Esophagus muscularis mucosa (tissue), 4 donors: ENCODE measurements around the gene ZIC2. TPM values are rescaled to one million over a fixed set of nuclear protein-coding genes. Genes with fewer than 3 reads are reported as not detected.
"Not testable (repeated sequence)": the region's sequence is repeated elsewhere in the genome, so short reads cannot be mapped to it uniquely, and the experiment has no call there.

ENCODE experiments used
- DNase-seq: peaks from one replicate; pipeline ENCODE4 v3.0.0-alpha.2; 2017; ENCODE audit errors: extremely low spot score
- H3K27ac ChIP-seq, 4 donors: fragments of 200-600 bp; sonication (generic); replicated peaks in 1 of 4; 1 replicate in 3 of 4; 2 replicates in 1 of 4; pipeline ENCODE4 v1.5.1; 2016 to 2019; ENCODE audit warnings: mild to moderate bottlenecking in 1 of 4
- H3K27me3 ChIP-seq, 4 donors: fragments of 200-600 bp; sonication (generic); one replicate each; pipeline versions ENCODE4 v1.5.1 to v1.6.0; 2016 to 2019
- H3K36me3 ChIP-seq, 4 donors: fragments of 200-600 bp; sonication (generic); one replicate each; pipeline ENCODE4 v1.5.1; 2016 to 2019
- H3K4me1 ChIP-seq, 4 donors: fragments of 200-600 bp; sonication (generic); one replicate each; pipeline ENCODE4 v1.5.1; 2016 to 2019
- H3K4me3 ChIP-seq, 4 donors: fragments of 200-600 bp; sonication (generic); 1 replicate in 2 of 4; 2 replicates in 2 of 4; pipeline ENCODE4 v1.5.1; 2016 to 2019; ENCODE audit warnings: mild to moderate bottlenecking in 4 of 4, moderate library complexity in 1 of 4
- H3K9me3 ChIP-seq, 4 donors: fragments of 200-600 bp; sonication (generic); 1 replicate in 3 of 4; 2 replicates in 1 of 4; pipeline ENCODE4 v1.5.1; 2016 to 2019
- EP300 ChIP-seq: sonication (generic); formaldehyde crosslinking; IDR thresholded peaks from one replicate; pipeline ENCODE4 v1.6.1; 2017; ENCODE audit warnings: antibody characterized with exemption
- POLR2A ChIP-seq: fragments of 450-650 bp; IDR thresholded peaks from one replicate; pipeline ENCODE4 v1.6.1; 2017; ENCODE audit warnings: antibody characterized with exemption, moderate library complexity, mild to moderate bottlenecking, low read depth
- POLR2AphosphoS5 ChIP-seq, 2 donors: sonication (generic); formaldehyde crosslinking; IDR thresholded peaks; one replicate each; pipeline ENCODE4 v1.6.1; 2017; ENCODE audit warnings: antibody characterized with exemption in 2 of 2
- WGBS: methylation state at CpG from one replicate; pipeline ENCODE4 v1.1.5; 2018; 5-methylcytosine and 5-hydroxymethylcytosine counted together
- intact Hi-C: fragments of 100-400 bp; cut with DNase I; formaldehyde crosslinking; loops from one replicate; pipeline ENCODE4 v1.15.1; 2023
- total RNA-seq, 4 donors: library from RNA; depleted of rRNA; stranded (reverse); fragments of >200 nt; gene quantifications; one replicate each; pipeline versions ENCODE4 v1.1.0 to v1.2.1, GENCODE V29; 2016
- TF ChIP-seq, protein P1 (sequence below), 3 experiments: fragments of 200-600 bp in 2 of 3; fragments of 450-650 bp in 1 of 3; sonication (generic) in 2 of 3; IDR thresholded peaks; one replicate each; pipeline ENCODE4 v1.5.1; 2017 to 2019; ENCODE audit warnings: antibody characterized with exemption in 3 of 3, mild to moderate bottlenecking in 2 of 3, moderate library complexity in 1 of 3

The ZIC2 gene
- total RNA-seq, 4 donors from 2014 or later, result not detected

DNA sequence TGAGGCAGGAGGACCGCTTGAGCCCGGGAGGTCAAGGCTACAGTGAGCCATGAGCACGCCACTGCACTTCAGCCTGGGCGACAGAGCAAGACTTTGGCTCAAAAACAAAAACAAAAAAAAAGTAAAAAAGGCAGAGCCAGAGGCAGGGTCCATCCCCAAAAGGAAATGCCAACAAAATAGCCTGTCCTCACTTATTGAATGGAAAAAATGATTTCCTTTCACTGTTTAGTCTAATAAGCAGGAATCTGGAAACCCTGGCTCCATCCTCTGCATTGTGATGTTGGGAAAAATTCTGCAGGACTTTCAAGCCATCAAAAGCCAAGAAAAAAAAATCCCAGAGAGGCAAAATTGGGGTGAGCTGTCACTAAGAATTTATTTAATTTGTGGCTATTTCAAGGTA lies 33.2 kb upstream of the ZIC2 start:
- H3K4me1 ChIP-seq, result no peaks in the 10 kb centered on the region
- no peaks in the 10 kb centered on the region for H3K36me3 ChIP-seq
- 77% methylated on average over 4 of the region's 4 CpGs for WGBS
- no peak overlapping the region for H3K27ac ChIP-seq
- H3K4me3 ChIP-seq, result no peak overlapping the region
- intact Hi-C loops, result no loop called here
- DNase-seq, result no peak
- no peaks in the 10 kb centered on the region for H3K9me3 ChIP-seq
- TF ChIP-seq EP300 (no peak), POLR2A (no peak), POLR2AphosphoS5 (IDR thresholded peaks at IDR 0.05) (no peak)
- TF ChIP-seq, protein P1, sequence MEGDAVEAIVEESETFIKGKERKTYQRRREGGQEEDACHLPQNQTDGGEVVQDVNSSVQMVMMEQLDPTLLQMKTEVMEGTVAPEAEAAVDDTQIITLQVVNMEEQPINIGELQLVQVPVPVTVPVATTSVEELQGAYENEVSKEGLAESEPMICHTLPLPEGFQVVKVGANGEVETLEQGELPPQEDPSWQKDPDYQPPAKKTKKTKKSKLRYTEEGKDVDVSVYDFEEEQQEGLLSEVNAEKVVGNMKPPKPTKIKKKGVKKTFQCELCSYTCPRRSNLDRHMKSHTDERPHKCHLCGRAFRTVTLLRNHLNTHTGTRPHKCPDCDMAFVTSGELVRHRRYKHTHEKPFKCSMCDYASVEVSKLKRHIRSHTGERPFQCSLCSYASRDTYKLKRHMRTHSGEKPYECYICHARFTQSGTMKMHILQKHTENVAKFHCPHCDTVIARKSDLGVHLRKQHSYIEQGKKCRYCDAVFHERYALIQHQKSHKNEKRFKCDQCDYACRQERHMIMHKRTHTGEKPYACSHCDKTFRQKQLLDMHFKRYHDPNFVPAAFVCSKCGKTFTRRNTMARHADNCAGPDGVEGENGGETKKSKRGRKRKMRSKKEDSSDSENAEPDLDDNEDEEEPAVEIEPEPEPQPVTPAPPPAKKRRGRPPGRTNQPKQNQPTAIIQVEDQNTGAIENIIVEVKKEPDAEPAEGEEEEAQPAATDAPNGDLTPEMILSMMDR (IDR thresholded peaks at IDR 0.05), result no peak
- peaks cover 0 to 83% (median 4%) of the 10 kb centered on the region in 4 donors for H3K27me3 ChIP-seq

DNA sequence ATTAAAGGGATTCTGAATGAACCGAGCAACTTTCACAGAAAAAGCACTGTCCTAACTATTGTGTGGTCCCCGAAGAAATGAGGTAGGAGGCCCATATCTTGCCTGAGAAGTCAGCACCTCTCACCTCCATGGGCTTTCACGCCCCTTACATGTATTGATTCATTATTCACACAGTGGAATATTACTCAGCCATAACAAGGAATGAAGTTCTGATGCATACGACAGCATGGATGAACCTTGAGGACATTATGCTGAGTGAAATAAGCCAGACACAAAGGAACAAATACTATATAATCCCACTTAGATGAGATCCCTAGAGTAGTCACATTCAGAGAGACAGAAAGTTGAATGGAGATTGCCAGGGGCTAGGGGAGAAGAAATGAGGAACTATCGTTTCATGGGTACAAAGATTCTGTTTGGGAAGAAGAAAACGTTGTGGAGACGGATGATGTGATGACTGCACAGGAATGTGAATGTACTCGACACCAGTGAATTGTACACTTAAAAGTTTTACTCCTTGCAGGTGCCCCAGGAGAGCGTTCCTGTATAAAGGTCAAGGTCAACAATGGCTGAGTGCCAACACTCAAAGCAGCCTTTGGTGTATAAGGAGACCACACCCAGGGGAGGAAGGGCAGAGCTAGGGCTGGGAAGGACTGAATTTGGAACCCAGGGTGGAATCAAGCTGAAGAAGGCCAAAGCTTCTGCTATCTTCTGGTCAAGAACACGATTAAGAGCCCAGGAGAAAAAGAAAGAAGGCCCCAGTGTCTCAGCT lies 32.5 kb upstream of the ZIC2 start:
- H3K4me3 ChIP-seq, result no peak overlapping the region
- no peak for TF ChIP-seq POLR2AphosphoS5 (IDR thresholded peaks at IDR 0.05)
- no peak for TF ChIP-seq POLR2A
- TF ChIP-seq EP300, result no peak
- TF ChIP-seq, protein P1 (IDR thresholded peaks at IDR 0.05), result no peak
- 73% methylated on average over 10 of the region's 10 CpGs for WGBS
- H3K27me3 ChIP-seq, result peaks cover 0 to 83% (median 4%) of the 10 kb centered on the region in 4 donors
- H3K36me3 ChIP-seq, result no peaks in the 10 kb centered on the region
- H3K4me1 ChIP-seq, result no peaks in the 10 kb centered on the region
- intact Hi-C loops, result no loop called here
- no peak overlapping the region for H3K27ac ChIP-seq
- H3K9me3 ChIP-seq, result no peaks in the 10 kb centered on the region
- DNase-seq, result no peak

GRCh38 chr13:99949679-99950413 lies 31.7 kb upstream of the ZIC2 start:
- 59% methylated on average over 8 of the region's 8 CpGs for WGBS
- intact Hi-C loops, result no loop called here
- H3K4me1 ChIP-seq, result no peaks in the 10 kb centered on the region
- no peak overlapping the region for H3K4me3 ChIP-seq
- no peak overlapping the region for H3K27ac ChIP-seq
- H3K36me3 ChIP-seq, result no peaks in the 10 kb centered on the region
- peaks cover 0 to 83% (median 4%) of the 10 kb centered on the region in 4 donors for H3K27me3 ChIP-seq
- H3K9me3 ChIP-seq, result no peaks in the 10 kb centered on the region
- TF ChIP-seq POLR2AphosphoS5 (IDR thresholded peaks at IDR 0.05) (no peak), POLR2A (no peak), EP300 (no peak)
- TF ChIP-seq, protein P1 (IDR thresholded peaks at IDR 0.05), result no peak
- DNase-seq, result no peak

GRCh38 chr13:99951666-99952065 lies 29.9 kb upstream of the ZIC2 start:
- H3K27ac ChIP-seq, result not testable (repeated sequence)
- peaks cover 10 to 15% (median 13%) of the 10 kb centered on the region in 4 donors for H3K4me1 ChIP-seq
- WGBS, result 90% methylated on average over 1 of the region's 1 CpG

DNA sequence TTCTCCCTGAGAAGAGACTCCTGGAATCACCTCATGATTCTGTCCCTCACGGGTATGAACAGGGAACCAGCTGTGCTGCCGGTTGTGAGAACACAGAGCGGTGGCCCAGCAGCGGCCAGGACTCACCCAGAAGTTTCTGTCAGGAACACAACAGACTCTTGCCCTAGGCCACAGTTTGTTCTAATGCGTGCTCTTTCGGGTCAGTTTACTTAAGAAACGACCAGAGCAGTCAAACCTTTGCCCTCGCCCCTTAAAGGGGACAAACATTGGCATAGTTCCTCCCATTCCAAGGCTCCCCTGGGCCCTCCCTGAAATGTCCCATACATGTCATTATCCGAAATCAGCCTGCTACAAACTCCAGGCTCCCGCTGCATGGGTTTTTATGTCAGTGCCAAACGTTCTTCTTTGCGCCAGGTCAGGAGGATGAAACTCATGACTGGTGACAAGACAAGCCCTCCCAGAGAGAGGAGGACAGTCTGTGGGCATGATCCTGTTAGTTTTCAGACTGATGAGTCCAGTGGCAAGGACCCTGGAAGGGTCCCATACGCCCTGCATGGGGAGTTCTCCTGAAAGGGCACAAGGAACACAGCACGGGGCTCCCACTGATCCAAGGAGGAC lies 28.3 kb upstream of the ZIC2 start:
- intact Hi-C loops, result no loop called here
- no peak for DNase-seq
- TF ChIP-seq EP300, result no peak
- 77% methylated on average over 11 of the region's 14 CpGs for whole genome bisulfite sequencing
- no peaks in the 10 kb centered on the region for H3K9me3 ChIP-seq
- peaks cover 0 to 83% (median 31%) of the 10 kb centered on the region in 4 donors for H3K27me3 ChIP-seq
- no peaks in the 10 kb centered on the region for H3K36me3 ChIP-seq
- no peak overlapping the region for H3K27ac ChIP-seq
- peaks cover 21 to 30% (median 23%) of the 10 kb centered on the region in 4 donors for H3K4me1 ChIP-seq
- H3K4me3 ChIP-seq, result no peak overlapping the region

More at GRCh38 chr13:99951666-99952065, 29.9 kb upstream of the ZIC2 start:
- H3K36me3 ChIP-seq, H3K9me3 ChIP-seq, intact Hi-C loops, H3K4me3 ChIP-seq, DNase-seq: not testable (repeated sequence)
- peaks cover 0 to 83% (median 15%) of the 10 kb centered on the region in 4 donors for H3K27me3 ChIP-seq
